ENCODE measurements around the gene CD82.

Gene CD82

DNA sequence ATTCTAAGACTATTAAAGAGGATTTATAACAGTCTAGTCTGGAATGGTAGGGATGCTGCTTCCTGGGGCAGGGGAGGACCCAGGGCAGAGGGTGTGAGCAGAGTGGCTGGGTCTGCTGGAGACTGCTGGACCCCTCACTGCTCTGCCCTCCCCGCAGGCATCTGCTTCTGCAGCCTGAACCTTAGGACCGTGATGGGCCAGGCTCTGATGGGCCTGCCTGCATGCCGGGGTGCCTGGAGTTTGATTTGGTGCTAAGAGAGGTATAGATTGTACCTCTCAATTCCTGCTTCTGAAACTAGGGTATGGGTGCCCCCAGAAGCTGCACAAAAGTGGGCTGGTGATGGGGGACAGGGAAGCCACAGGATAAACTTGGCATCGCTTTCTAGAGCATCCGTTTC is 54.9 kb downstream of the CD82 start:
- DNase-seq: no peak

- DNase-seq: no peak
Measured at GRCh38 chr11:44621140-44621681, 55.7 kb downstream of the CD82 start.

- no peak for DNase-seq
Measured at GRCh38 chr11:44621784-44622183, 56.3 kb downstream of the CD82 start.

GRCh38 chr11:44622190-44622650 is 56.8 kb downstream of the CD82 start:
- no peak for DNase-seq

- no peak for DNase-seq
Measured at GRCh38 chr11:44622721-44623258, 57.3 kb downstream of the CD82 start.

DNA sequence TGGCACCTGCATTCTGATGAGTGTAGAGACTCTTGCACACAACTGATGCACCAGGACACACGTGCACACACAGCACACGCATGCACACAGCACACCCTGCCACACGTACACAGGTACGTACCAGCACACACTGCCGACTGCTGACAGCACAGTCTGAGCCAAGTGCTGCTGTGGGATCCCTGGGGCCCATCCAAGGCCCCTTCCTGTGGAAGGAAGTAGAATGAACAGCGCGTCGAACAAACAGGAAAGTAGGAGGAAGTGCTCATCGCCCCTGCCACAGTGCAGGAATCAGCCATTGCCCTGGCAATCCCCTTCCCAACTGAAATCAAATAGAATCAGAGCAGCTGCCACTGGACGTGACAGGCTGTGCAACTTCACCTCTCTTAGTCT is 57.9 kb downstream of the CD82 start:
- DNase-seq: no peak

DNA sequence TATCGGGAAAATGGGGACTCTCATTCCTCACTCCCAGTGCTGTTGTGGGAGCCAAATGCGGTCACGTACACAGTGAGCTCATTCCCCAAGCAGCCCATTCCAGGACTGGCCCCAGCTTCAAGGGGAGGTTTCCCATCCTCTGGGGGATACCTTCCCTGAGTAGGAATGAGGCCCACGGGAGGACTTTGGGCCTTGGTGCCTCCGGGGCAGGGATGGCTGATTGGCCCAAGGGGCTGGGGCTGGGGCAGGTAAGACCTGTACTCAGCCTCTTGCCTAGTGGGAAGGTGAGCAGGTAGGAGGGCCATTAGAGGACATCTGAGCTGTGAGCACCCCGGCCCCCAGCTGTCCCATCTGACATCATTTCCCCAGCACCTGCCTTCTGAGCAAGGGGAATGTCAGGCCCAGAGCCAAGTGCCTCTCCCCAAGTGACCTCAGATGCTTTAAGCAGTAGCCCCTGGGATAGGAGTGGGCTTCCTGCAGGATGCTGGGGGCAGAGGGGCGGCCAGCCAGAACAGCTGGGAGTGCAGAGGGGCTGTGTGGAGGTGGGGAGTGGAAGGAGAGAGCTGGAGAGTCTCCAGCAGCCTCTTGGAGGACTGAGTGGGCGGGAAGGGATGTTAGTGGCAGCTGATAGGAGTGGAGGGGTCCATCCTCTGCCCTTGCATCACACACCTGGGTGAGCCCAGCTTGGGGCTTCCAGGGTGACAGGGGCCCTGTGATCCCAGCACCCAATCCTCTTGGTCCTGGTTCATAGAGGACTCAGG is 58.4 kb downstream of the CD82 start:
- DNase-seq: no peak

DNA sequence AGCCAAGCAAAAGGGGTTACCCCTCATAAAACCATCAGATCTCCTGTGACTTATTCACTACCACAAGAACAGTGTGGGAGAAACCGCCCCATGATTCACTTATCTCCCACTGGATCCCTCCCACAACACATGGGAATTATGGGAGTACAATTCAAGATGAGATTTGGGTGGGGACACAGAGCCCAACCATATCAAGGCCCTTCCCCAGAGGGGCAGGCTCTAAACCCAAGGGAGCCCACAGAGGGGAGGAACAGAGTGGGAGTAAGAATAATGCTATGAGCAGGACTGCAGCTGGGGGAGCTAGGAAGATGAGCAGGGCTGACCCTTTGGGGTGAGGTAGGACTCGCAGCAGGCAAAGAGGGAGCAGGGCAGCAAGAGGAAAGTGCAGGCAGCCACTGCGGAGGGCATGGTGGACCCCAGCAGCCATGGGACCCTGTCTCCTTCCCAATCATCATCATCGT is 59.3 kb downstream of the CD82 start:
- no peak for DNase-seq

GRCh38 chr11:44625759-44626523 is 60.5 kb downstream of the CD82 start:
- no peak for DNase-seq

DNA sequence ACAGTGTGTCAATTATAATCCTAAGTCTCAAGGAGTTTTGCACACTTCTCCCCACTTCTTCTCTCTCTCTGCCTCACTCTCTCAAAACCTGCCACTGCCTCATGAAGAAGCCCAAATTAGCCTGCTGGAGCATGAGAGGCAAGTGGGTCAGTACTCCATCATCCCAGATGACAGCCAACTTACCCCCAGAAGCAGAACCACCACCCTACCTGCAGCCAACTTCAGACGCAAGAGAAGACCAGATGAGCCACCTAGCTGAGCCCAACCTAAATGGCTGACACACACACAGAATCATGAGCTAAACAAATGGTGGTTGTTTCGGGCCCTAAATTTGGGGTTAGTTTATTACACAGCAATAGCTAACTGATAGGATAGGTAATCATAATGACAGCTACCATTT is 61.2 kb downstream of the CD82 start:
- no peak for DNase-seq

- DNase-seq: no peak
Measured at GRCh38 chr11:44627165-44627789, 61.8 kb downstream of the CD82 start.

- DNase-seq: no peak
Measured at GRCh38 chr11:44627911-44628729, 62.7 kb downstream of the CD82 start.

DNA sequence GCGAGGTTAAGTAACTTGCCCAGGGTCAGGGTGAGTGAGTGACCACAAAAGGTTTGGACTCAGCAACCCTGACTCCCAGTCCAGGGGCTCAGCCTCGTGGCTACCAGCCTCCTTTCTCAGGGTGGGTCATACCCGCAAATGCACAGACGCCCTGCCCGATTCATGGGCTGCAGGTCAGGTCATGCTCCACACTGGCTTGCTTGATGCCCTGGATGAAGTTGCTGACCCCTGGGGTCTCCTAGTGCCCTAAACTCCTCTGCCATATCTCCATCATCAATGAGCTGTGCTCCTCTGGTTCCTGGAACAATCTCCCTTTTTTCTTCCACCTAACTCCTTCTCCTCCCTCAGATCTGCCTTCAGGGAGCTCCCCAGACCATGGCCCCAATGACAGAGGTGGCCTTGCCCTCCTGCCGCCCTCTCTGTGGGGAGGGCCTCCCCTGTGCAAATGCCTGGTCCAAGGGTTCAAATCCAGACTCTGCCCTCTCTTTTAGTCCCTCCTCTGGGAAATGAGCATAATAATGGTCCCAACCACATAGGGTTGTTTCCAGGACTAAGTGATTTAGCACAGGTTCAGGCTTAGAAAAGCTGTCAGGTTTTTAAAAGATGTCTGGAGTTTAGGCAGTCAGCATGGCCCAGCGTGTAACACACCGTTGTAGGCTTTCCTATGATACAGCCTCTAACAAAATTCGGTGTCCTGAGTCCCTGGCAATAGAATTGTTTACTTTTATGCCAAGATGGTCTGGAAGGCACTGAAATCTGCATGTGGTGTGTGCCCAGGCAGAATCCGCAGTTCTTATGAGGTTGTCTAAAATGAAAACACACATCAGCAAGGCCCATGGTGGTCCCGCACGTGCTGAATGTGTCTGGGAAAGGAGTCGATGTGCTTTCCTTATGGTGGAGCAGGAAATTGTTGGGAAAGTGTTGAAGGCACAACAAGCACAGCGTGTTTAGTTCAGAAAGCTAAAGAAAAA is 63.6 kb downstream of the CD82 start:
- no peak for DNase-seq

DNA sequence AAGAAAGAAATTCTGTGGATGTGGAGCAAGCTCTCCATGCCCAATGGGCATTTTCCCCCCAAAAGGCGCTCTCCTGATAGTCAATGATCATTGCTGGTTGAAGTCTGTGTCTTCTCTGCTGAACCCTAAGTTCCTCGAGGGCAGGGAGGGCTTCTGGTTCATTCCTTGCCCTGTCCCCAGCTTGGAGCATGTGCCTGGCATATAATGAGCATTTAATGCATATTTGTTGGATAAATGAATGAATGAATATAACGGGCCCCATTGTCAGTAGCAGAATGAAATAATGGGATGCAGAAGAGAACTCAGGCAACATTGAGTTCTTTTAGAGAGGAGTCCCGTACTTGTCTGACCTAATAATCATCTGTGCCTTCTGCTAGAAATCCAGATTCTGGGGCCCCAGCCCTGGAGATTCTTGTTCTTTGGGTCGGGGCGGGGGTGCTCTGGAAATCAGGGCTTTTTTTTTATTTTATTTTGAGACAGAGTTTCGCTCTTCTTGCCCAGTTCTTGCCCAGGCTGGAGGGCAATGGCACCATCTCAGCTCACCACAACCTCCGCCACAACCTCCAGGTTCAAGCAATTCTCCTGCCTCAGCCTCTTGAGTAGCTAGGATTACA is 64.4 kb downstream of the CD82 start:
- no peak for DNase-seq

DNA sequence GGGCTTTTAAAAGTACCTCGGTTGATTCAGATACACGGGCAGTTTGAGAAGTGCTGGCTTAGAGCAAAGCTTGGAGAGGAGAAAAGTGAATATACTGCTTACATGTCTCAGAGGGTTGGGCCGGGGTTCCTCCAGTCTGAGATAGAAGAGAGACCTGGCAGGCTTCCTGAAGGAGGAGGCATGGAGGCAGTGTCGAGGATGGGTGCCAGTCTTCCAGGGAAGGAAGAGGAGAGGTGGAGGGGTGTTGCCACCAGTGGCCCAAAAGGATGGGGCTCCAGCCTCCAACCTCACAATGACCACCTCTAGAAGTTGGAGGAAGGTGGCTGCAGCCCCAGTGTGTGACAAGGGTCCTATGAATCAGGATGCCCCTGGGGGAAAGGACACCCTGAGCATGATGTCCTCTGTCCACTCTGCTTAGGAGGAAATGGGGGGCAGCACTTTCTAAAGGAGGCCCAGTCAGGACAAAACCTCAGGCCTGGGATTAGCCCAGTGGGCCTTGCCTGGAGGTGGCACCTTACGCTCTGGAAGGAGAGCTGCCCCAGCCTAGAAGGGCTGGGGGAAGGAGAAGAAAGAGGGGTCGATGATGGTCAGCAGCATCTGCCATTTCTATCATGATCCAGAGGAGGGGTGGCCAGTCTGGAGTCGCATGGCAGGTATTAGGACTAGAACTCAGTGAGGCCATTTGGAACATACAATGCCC is 65.2 kb downstream of the CD82 start:
- DNase-seq: no peak

GRCh38 chr11:44631831-44632230 is 66.4 kb downstream of the CD82 start:
- DNase-seq: no peak

GRCh38 chr11:44632466-44633123 is 67.1 kb downstream of the CD82 start:
- peak in 1 of 2 donors; percentile 20 for DNase-seq

DNA sequence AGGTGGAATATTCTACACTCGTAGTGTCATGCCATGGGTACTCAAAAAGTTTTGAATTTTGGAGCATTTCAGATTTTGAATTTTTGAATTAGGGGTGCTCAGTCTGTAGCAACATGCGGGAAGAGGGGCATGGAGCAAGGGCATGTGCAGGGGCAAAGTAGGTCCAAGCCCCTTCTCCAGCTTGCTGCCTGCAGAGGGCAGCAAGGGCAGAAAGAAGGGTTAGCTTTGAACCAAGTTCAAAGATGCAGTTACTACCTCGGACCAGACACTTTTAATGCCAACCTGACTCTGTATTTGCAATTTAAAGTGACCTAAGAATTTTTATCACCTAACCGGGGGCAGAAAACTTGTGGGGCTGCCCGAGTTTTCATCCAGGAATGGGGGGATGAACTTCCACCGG is 68.2 kb downstream of the CD82 start:
- DNase-seq: no peak

Measured in bone marrow (tissue), 2 donors.